HCT116 (cell line): ENCODE results near the gene TBC1D22B. TPM values are rescaled to one million over a fixed set of nuclear protein-coding genes. Genes with fewer than 3 reads are reported as not detected.

Source experiments
- ATAC-seq: fragments of 200-7000 bp; cut with Tn5 transposase; 2 replicates; pipeline ENCODE4 v1.9.1; 2020; ENCODE audit warnings: mild to moderate bottlenecking, moderate library complexity
- BruUV-seq: library from RNA; stranded (reverse); fragments of 400-500 nt; replicated peaks from 2 replicates; lab custom pipeline; 2021; lab: Mats Ljungman, UMichigan
- CTCF ChIA-PET: fragments of 300-600 bp; sonication (Branson Sonifier 250); formaldehyde crosslinking; loops from one replicate; lab custom pipeline; 2021; ENCODE audit warnings: antibody characterized with exemption; lab: Charles Lee
- POLR2A ChIA-PET: fragments of 300-600, 350-600 bp; sonication (Branson Sonifier 250); formaldehyde crosslinking; loops from one replicate; lab custom pipeline; 2021; ENCODE audit warnings: antibody characterized with exemption; lab: Charles Lee
- RAD21 ChIA-PET, 2 experiments: fragments of 300-600 bp; sonication (Branson Sonifier 250); formaldehyde crosslinking; loops; one replicate each; lab custom pipeline; 2023; ENCODE audit warnings: low total read pairs in 2 of 2; ENCODE audit not compliant: uncharacterized antibody in 2 of 2, unreplicated experiment in 2 of 2, low non-redundant PET in 1 of 2; lab: Charles Lee
- DNase-seq: peaks from one replicate; pipeline ENCODE4 v3.0.0-alpha.2; 2010; ENCODE audit warnings: low read depth, low spot score
- H2AFZ ChIP-seq: fragments of 200-600 bp; shearing (Covaris generic), sonication (generic); 2 replicates; pipeline ENCODE4 v1.6.1; 2017; ENCODE audit warnings: low read depth, mixed run types, mixed read lengths, antibody characterized with exemption, low read length; ENCODE audit not compliant: poor library complexity, severe bottlenecking
- H3K27ac ChIP-seq: 2 replicates; pipeline ENCODE4 v1.5.1; 2012; ENCODE audit warnings: low read depth, low read length
- H3K27me3 ChIP-seq: fragments of 200-600 bp; sonication (generic); 2 replicates; pipeline ENCODE4 v1.6.1; 2016; ENCODE audit warnings: mixed run types, low read length, mixed read lengths; ENCODE audit not compliant: insufficient read depth
- H3K36me3 ChIP-seq, 2 experiments: fragments of 200-500 bp in 1 of 2; fragments of 200-600 bp in 1 of 2; sonication (Bioruptor generic) in 1 of 2; sonication (generic) in 1 of 2; 2 replicates each; pipeline versions ENCODE4 v1.5.1 to v1.6.1; 2014 to 2016; ENCODE audit warnings: low read length in 2 of 2, inconsistent platforms in 1 of 2, mixed read lengths in 1 of 2, mixed run types in 1 of 2; ENCODE audit not compliant: insufficient read depth in 2 of 2, control insufficient read depth in 1 of 2
- H3K4me1 ChIP-seq, 2 experiments: fragments of 200-600 bp in 1 of 2; sonication (generic) in 1 of 2; 2 replicates each; pipeline versions ENCODE4 v1.5.1 to v1.6.1; 2012 to 2017; ENCODE audit warnings: low read length in 2 of 2, inconsistent platforms in 1 of 2, mild to moderate bottlenecking in 1 of 2, mixed read lengths in 1 of 2, mixed run types in 1 of 2, moderate library complexity in 1 of 2; ENCODE audit not compliant: insufficient read depth in 2 of 2, control insufficient read depth in 1 of 2
- H3K4me2 ChIP-seq: fragments of 200-600 bp; sonication (generic); 2 replicates; pipeline ENCODE4 v1.6.1; 2017; ENCODE audit warnings: mixed run types, low read length, mixed read lengths
- H3K4me3 ChIP-seq, 2 experiments: fragments of 200-600 bp in 1 of 2; sonication (generic) in 1 of 2; replicated peaks in 1 of 2; 2 replicates each; pipeline ENCODE4 v1.5.1; 2011 to 2016; ENCODE audit warnings: low read length in 2 of 2, control low read depth in 1 of 2, low read depth in 1 of 2, mild to moderate bottlenecking in 1 of 2, mixed read lengths in 1 of 2, mixed run types in 1 of 2
- H3K79me2 ChIP-seq: fragments of 200-600 bp; sonication (generic); 2 replicates; pipeline ENCODE4 v1.6.1; 2017; ENCODE audit warnings: mild to moderate bottlenecking, mixed run types, low read length, moderate library complexity, mixed read lengths; ENCODE audit not compliant: insufficient read depth
- H3K9ac ChIP-seq: fragments of 200-600 bp; sonication (generic); 2 replicates; pipeline ENCODE4 v1.6.1; 2016; ENCODE audit warnings: low read length, mixed read lengths
- H3K9me2 ChIP-seq: fragments of 200-600 bp; sonication (generic), shearing (Covaris generic); 2 replicates; pipeline ENCODE4 v1.6.1; 2017; ENCODE audit warnings: mixed run types, mild to moderate bottlenecking, moderate library complexity; ENCODE audit not compliant: insufficient read depth
- H3K9me3 ChIP-seq, 2 experiments: fragments of 200-500 bp in 1 of 2; fragments of 200-600 bp in 1 of 2; sonication (Bioruptor generic) in 1 of 2; sonication (generic) in 1 of 2; 2 replicates each; pipeline ENCODE4 v1.6.1; 2014 to 2017; ENCODE audit warnings: low read length in 2 of 2, mixed read lengths in 2 of 2, inconsistent platforms in 1 of 2, low read depth in 1 of 2, mild to moderate bottlenecking in 1 of 2, mixed run types in 1 of 2, moderate library complexity in 1 of 2; ENCODE audit not compliant: control insufficient read depth in 1 of 2, insufficient read depth in 1 of 2
- H4K20me1 ChIP-seq: fragments of 200-600 bp; sonication (generic), shearing (Covaris generic); 2 replicates; pipeline ENCODE4 v1.6.1; 2017; ENCODE audit warnings: mixed run types, mild to moderate bottlenecking, moderate library complexity; ENCODE audit not compliant: insufficient read depth
- CBX3 ChIP-seq: IDR thresholded peaks from 2 replicates; pipeline ENCODE4 v1.6.1; 2012; ENCODE audit warnings: low read depth
- CEBPB ChIP-seq: IDR thresholded peaks from 2 replicates; pipeline ENCODE4 v1.6.1; 2012; ENCODE audit warnings: low read depth
- CTCF ChIP-seq, 3 experiments: fragments of 200-600 bp in 1 of 3; sonication (generic) in 1 of 3; IDR thresholded peaks in 2 of 3; conservative IDR thresholded peaks in 1 of 3; 2 replicates each; pipeline ENCODE4 v1.5.1; 2012 to 2017; ENCODE audit warnings: low read depth in 2 of 3, low read length in 2 of 3, antibody characterized with exemption in 1 of 3, borderline replicate concordance in 1 of 3, control low read depth in 1 of 3, mild to moderate bottlenecking in 1 of 3, mixed read lengths in 1 of 3, mixed run types in 1 of 3, moderate library complexity in 1 of 3; ENCODE audit not compliant: insufficient read depth in 1 of 3
- ELF1 ChIP-seq: IDR thresholded peaks from 2 replicates; pipeline ENCODE4 v1.6.1; 2012; ENCODE audit warnings: low read depth, borderline replicate concordance
- FOSL1 ChIP-seq: IDR thresholded peaks from 2 replicates; pipeline ENCODE4 v1.6.1; 2012; ENCODE audit warnings: low read depth
- JUND ChIP-seq: IDR thresholded peaks from 2 replicates; pipeline ENCODE4 v1.6.1; 2012
- MAX ChIP-seq: IDR thresholded peaks from 2 replicates; pipeline ENCODE4 v1.6.1; 2012
- POLR2A ChIP-seq: IDR thresholded peaks from 2 replicates; pipeline ENCODE4 v1.7.0; 2011; ENCODE audit warnings: borderline replicate concordance; ENCODE audit not compliant: insufficient read depth, insufficient read length; ENCODE audit errors: extremely low read depth
- RAD21 ChIP-seq: IDR thresholded peaks from 2 replicates; pipeline ENCODE4 v1.6.1; 2012; ENCODE audit warnings: low read depth, mild to moderate bottlenecking
- REST ChIP-seq: IDR thresholded peaks from 2 replicates; pipeline ENCODE4 v1.6.1; 2012; ENCODE audit warnings: low read depth
- SRF ChIP-seq: IDR thresholded peaks from 2 replicates; pipeline ENCODE4 v1.6.1; 2012; ENCODE audit warnings: low read depth
- TCF7L2 ChIP-seq: IDR thresholded peaks from 2 replicates; pipeline ENCODE4 v1.7.0; 2011; ENCODE audit warnings: borderline replicate concordance, inconsistent platforms; ENCODE audit not compliant: insufficient read depth, insufficient read length; ENCODE audit errors: extremely low read depth
- ZNF274 ChIP-seq: fragments of 200-500 bp; sonication (Bioruptor generic); IDR thresholded peaks from 2 replicates; pipeline ENCODE4 v1.6.1; 2014; ENCODE audit warnings: mild to moderate bottlenecking, low read depth, low read length, inconsistent platforms
- intact Hi-C: fragments of 100-400 bp; cut with micrococcal nuclease; formaldehyde crosslinking; loops from 2 replicates; pipeline ENCODE4 v1.10.0; 2022
- total RNA-seq: library from RNA; stranded (reverse); gene quantifications from one replicate; pipeline ENCODE4 v1.2.1, GENCODE V29; 2021; ENCODE audit not compliant: unreplicated experiment

Gene TBC1D22B
- total RNA-seq, 1 experiment from 2014 or later, result 9.1 TPM

- BruUV-seq, result TSS peak; percentile 29
- H4K20me1 ChIP-seq, result no peaks in the 10 kb centered on the region
- H3K4me2 ChIP-seq, result no peak overlapping the region
- ATAC-seq, result peak; percentile 91
- POLR2A ChIA-PET, result no interaction called here
- no peaks in the 10 kb centered on the region for H3K4me1 ChIP-seq
- TF ChIP-seq CBX3 (no peak), JUND (no peak), POLR2A (no peak), MAX (no peak), CTCF (IDR thresholded peaks at IDR 0.05 in 2 of 3, conservative IDR thresholded peaks at IDR 0.05 in 1 of 3; ENCODE audit: borderline replicate concordance in 1 of 3, insufficient read depth in 1 of 3, low read depth in 2 of 3, low read length in 2 of 3) (peak; percentile 73 to 81 (median 77)), CEBPB (no peak), ZNF274 (no peak), REST (peak; percentile 28), ELF1 (no peak), SRF (no peak), RAD21 (peak; percentile 72), FOSL1 (no peak), TCF7L2 (no peak)
- H3K79me2 ChIP-seq, result no peaks in the 10 kb centered on the region; the same call in 1 of the 2 replicates
- H3K9ac ChIP-seq, result no peak overlapping the region
- intact Hi-C loops, result loop anchor here (1.0 to 2.0 kb wide), 3 partner anchors 57 to 311 kb away; no protein-coding TSS in a partner anchor
- H3K9me2 ChIP-seq, result no peaks in the 10 kb centered on the region
- peaks cover 15 to 18% of the 10 kb centered on the region in 2 experiments for H3K36me3 ChIP-seq
- no peak overlapping the region for H3K4me3 ChIP-seq
- H3K27ac ChIP-seq, result no peak overlapping the region
- peak; percentile 74 for DNase-seq
- H2AFZ ChIP-seq, result no peak overlapping the region
- H3K27me3 ChIP-seq, result no peaks in the 10 kb centered on the region
- CTCF ChIA-PET, result interaction anchor here (1.3 kb wide), 1 partner anchor 311 kb away, joined by 4 read pairs; no protein-coding TSS in a partner anchor
- RAD21 ChIA-PET, result no interaction called here
- H3K9me3 ChIP-seq, result no peaks in the 10 kb centered on the region
Measured at GRCh38 chr6:37381579-37381978, 124.0 kb downstream of the TBC1D22B start.

Other genes with a start within 250 kb of the TBC1D22B start
- 26.2 TPM for gene PIM1, start 87.6 kb upstream of the TBC1D22B start, total RNA-seq
- 0.98 TPM for gene TMEM217, start 372 bp downstream of the TBC1D22B start, total RNA-seq
- 28.0 TPM for gene RNF8, start 96.2 kb downstream of the TBC1D22B start, total RNA-seq
- gene CMTR1, start 175.4 kb downstream of the TBC1D22B start, total RNA-seq, result 28.7 TPM
- 27.8 TPM for gene CCDC167, start 242.1 kb downstream of the TBC1D22B start, total RNA-seq